Fibroblast of skin of left biceps (primary cell): Measurements from ENCODE around the gene STAG3.
"Not testable (repeated sequence)": the region's sequence is repeated elsewhere in the genome, so short reads cannot be mapped to it uniquely, and the experiment has no call there.

ENCODE experiments used
- DNase-seq, 2 experiments: peaks; one replicate each; pipeline ENCODE4 v3.0.0-alpha.2; 2013; ENCODE audit warnings: low read depth in 2 of 2

Gene STAG3

GRCh38 chr7:100174582-100174981, 3.1 kb upstream of the STAG3 start:
- DNase-seq, result no peak

- DNase-seq, result no peak
These were observed 2.3 kb upstream of the STAG3 start for GRCh38 chr7:100175296-100175935.

- no peak for DNase-seq
These were observed 1.3 kb upstream of the STAG3 start for GRCh38 chr7:100176096-100177044.

GRCh38 chr7:100180084-100180483, 2.4 kb downstream of the STAG3 start:
- not testable (repeated sequence) for DNase-seq

GRCh38 chr7:100182616-100183015, 4.9 kb downstream of the STAG3 start:
- not testable (repeated sequence) for DNase-seq

GRCh38 chr7:100183090-100183489, 5.4 kb downstream of the STAG3 start:
- DNase-seq, result not testable (repeated sequence)

- no peak for DNase-seq
These were observed 8.0 kb downstream of the STAG3 start for GRCh38 chr7:100185726-100186125.

GRCh38 chr7:100189061-100189460, 11.3 kb downstream of the STAG3 start:
- no peak for DNase-seq

- peak; percentile 21 to 31 for DNase-seq
These were observed 12.5 kb downstream of the STAG3 start for GRCh38 chr7:100190048-100190711.

- DNase-seq, result no peak
These were observed 14.1 kb downstream of the STAG3 start for GRCh38 chr7:100191775-100192174.

GRCh38 chr7:100192281-100192862, 14.7 kb downstream of the STAG3 start:
- DNase-seq, result not testable (repeated sequence)

GRCh38 chr7:100192969-100193368, 15.3 kb downstream of the STAG3 start:
- DNase-seq, result no peak

- DNase-seq, result no peak
These were observed 17.5 kb downstream of the STAG3 start for GRCh38 chr7:100195222-100195621.

- DNase-seq, result not testable (repeated sequence)
These were observed 18.2 kb downstream of the STAG3 start for GRCh38 chr7:100195901-100196322.

- no peak for DNase-seq
These were observed 20.5 kb downstream of the STAG3 start for GRCh38 chr7:100198266-100198665.

GRCh38 chr7:100200693-100201092, 23.0 kb downstream of the STAG3 start:
- DNase-seq, result no peak

GRCh38 chr7:100204454-100204853, 26.7 kb downstream of the STAG3 start:
- no peak for DNase-seq

- DNase-seq, result no peak
These were observed 31.2 kb downstream of the STAG3 start for GRCh38 chr7:100208911-100209408.

GRCh38 chr7:100209493-100209892, 31.8 kb downstream of the STAG3 start:
- DNase-seq, result no peak

- DNase-seq, result no peak
These were observed 33.1 kb downstream of the STAG3 start for GRCh38 chr7:100210805-100211204.

GRCh38 chr7:100211342-100211780, 33.6 kb downstream of the STAG3 start:
- DNase-seq, result no peak
